ENCODE results near the gene RIOK1. TPM values are rescaled to one million over a fixed set of nuclear protein-coding genes. Genes with fewer than 3 reads are reported as not detected.

RIOK1 gene
- total and polyA plus RNA-seq, 8 donors, result 8.7 to 105 (median 13.1) TPM

DNA sequence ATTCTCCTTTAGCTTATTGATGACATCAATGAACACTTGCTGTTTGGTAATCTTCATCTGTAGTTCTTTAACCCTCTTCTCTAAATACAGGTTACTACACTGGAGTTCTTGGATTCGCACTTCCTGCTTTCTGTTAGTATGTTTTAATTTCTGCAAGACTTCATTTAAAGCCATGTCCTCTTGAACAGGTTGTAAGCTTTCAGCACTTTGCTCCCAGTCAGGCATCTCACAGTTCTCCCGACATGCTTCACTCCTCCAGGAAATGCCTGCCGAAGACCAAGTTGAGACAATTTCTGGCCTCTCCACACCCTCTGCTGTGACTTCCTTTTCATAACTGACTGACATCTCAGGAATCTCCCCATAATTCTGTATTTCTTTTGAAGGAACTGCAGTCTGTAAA is 15.9 kb upstream of the RIOK1 start:
- intact Hi-C loops (cut with DNase I; ENCODE audit: low total_unique reads), result no loop called here
- H3K4me3 ChIP-seq, result no peak overlapping the region
- peak in 1 of 2 donors; percentile 16 for DNase-seq
- H3K27ac ChIP-seq, result no peak overlapping the region
- peaks cover 0 to 4% (median 0%) of the 10 kb centered on the region in 3 donors for H3K27me3 ChIP-seq
- H3K9me3 ChIP-seq, result no peaks in the 10 kb centered on the region
- H3K4me1 ChIP-seq, result no peaks in the 10 kb centered on the region
- H3K36me3 ChIP-seq, result no peaks in the 10 kb centered on the region
- 40 to 69% (median 65%) methylated on average over 3 of the region's 3 CpGs for WGBS, 5 donors
- TF ChIP-seq, protein P1, sequence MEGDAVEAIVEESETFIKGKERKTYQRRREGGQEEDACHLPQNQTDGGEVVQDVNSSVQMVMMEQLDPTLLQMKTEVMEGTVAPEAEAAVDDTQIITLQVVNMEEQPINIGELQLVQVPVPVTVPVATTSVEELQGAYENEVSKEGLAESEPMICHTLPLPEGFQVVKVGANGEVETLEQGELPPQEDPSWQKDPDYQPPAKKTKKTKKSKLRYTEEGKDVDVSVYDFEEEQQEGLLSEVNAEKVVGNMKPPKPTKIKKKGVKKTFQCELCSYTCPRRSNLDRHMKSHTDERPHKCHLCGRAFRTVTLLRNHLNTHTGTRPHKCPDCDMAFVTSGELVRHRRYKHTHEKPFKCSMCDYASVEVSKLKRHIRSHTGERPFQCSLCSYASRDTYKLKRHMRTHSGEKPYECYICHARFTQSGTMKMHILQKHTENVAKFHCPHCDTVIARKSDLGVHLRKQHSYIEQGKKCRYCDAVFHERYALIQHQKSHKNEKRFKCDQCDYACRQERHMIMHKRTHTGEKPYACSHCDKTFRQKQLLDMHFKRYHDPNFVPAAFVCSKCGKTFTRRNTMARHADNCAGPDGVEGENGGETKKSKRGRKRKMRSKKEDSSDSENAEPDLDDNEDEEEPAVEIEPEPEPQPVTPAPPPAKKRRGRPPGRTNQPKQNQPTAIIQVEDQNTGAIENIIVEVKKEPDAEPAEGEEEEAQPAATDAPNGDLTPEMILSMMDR (IDR thresholded peaks at IDR 0.05), result no peak
- TF ChIP-seq EP300 (IDR thresholded peaks at IDR 0.05), result no peak

- Histone ChIP-seq H3K27me3 (peaks cover 0 to 4% (median 0%) of the 10 kb centered on the region in 3 donors), H3K4me3 (no peak overlapping the region), H3K36me3 (no peaks in the 10 kb centered on the region), H3K4me1 (no peaks in the 10 kb centered on the region), H3K9me3 (no peaks in the 10 kb centered on the region), H3K27ac (no peak overlapping the region)
- no peak for TF ChIP-seq POLR2A (IDR thresholded peaks at IDR 0.05)
- TF ChIP-seq EP300 (IDR thresholded peaks at IDR 0.05), result no peak
- TF ChIP-seq, protein P1 (IDR thresholded peaks at IDR 0.05), result no peak
- TF ChIP-seq POLR2AphosphoS5 (IDR thresholded peaks at IDR 0.05), result no peak
- intact Hi-C loops (cut with DNase I; ENCODE audit: low total_unique reads), result no loop called here
- no peak for DNase-seq
- WGBS, 5 donors, result 77 to 97% (median 91%) methylated on average over 1 of the region's 1 CpG
These were observed 11.6 kb upstream of the RIOK1 start for GRCh38 chr6:7377961-7378360.

- 49 to 57% (median 52%) methylated on average over 4 of the region's 4 CpGs for WGBS, 5 donors
- intact Hi-C loops (cut with DNase I; ENCODE audit: low total_unique reads), result no loop called here
These were observed 10.9 kb upstream of the RIOK1 start for GRCh38 chr6:7378740-7379139.

GRCh38 chr6:7381092-7381491 is 8.5 kb upstream of the RIOK1 start:
- no peak overlapping the region for H3K27ac ChIP-seq
- H3K9me3 ChIP-seq, result no peaks in the 10 kb centered on the region
- intact Hi-C loops (cut with DNase I; ENCODE audit: low total_unique reads), result no loop called here
- no peaks in the 10 kb centered on the region for H3K4me1 ChIP-seq
- H3K27me3 ChIP-seq, result peaks cover 0 to 4% (median 0%) of the 10 kb centered on the region in 3 donors
- no peaks in the 10 kb centered on the region for H3K36me3 ChIP-seq
- WGBS, 5 donors, result 61 to 77% (median 76%) methylated on average over 1 of the region's 1 CpG
- no peak overlapping the region for H3K4me3 ChIP-seq
- no peak for TF ChIP-seq POLR2A (IDR thresholded peaks at IDR 0.05)
- TF ChIP-seq, protein P1 (IDR thresholded peaks at IDR 0.05), result no peak
- no peak for TF ChIP-seq POLR2AphosphoS5 (IDR thresholded peaks at IDR 0.05)
- TF ChIP-seq EP300 (IDR thresholded peaks at IDR 0.05), result no peak
- DNase-seq, result no peak

More at GRCh38 chr6:7378740-7379139, 10.9 kb upstream of the RIOK1 start:
- TF ChIP-seq, protein P1 (IDR thresholded peaks at IDR 0.05), result no peak
- TF ChIP-seq POLR2AphosphoS5 (IDR thresholded peaks at IDR 0.05), result no peak
- no peak for TF ChIP-seq EP300 (IDR thresholded peaks at IDR 0.05)
- no peak for TF ChIP-seq POLR2A (IDR thresholded peaks at IDR 0.05)
- Histone ChIP-seq H3K4me1 (no peaks in the 10 kb centered on the region), H3K9me3 (no peaks in the 10 kb centered on the region), H3K27me3 (peaks cover 0 to 4% (median 0%) of the 10 kb centered on the region in 3 donors), H3K36me3 (no peaks in the 10 kb centered on the region), H3K27ac (no peak overlapping the region), H3K4me3 (no peak overlapping the region)
- no peak for DNase-seq

Data from stomach (tissue), 9 donors.